GM12878 (cell line): Measurements from ENCODE around the gene OR52M1. TPM values are rescaled to one million over a fixed set of nuclear protein-coding genes. Genes with fewer than 3 reads are reported as not detected.

Experiments
- ATAC-seq: fragments of 200-7000 bp; cut with Tn5 transposase; 3 replicates; pipeline ENCODE4 v1.9.1; 2020; ENCODE audit warnings: mild to moderate bottlenecking, moderate library complexity
- BruUV-seq: library from RNA; stranded (reverse); fragments of 400-500 nt; replicated peaks from 2 replicates; lab custom pipeline; 2021; lab: Mats Ljungman, UMichigan
- CTCF ChIA-PET: fragments of 300-600 bp; sonication (Branson Sonifier 250); formaldehyde crosslinking; extraction: SDS; loops from one replicate; lab custom pipeline; 2021; ENCODE audit warnings: inconsistent platforms; lab: Yijun Ruan, JAX
- POLR2A ChIA-PET: fragments of 350-600 bp; formaldehyde crosslinking; extraction: SDS; loops from one replicate; lab custom pipeline; 2021; ENCODE audit warnings: inconsistent platforms; lab: Charles Lee
- RAD21 ChIA-PET: fragments of 300-600 bp; sonication (Branson Sonifier 250); formaldehyde crosslinking; loops from one replicate; lab custom pipeline; 2023; ENCODE audit warnings: antibody characterized with exemption; ENCODE audit not compliant: unreplicated experiment; lab: Charles Lee
- SMC1A ChIA-PET: fragments of 300-600 bp; sonication (Branson Sonifier 250); formaldehyde crosslinking; loops from one replicate; lab custom pipeline; 2023; ENCODE audit not compliant: unreplicated experiment, uncharacterized antibody; lab: Charles Lee
- DNase-seq: peaks from one replicate; pipeline ENCODE4 v3.0.0-alpha.2; 2011; ENCODE audit warnings: low read depth, low spot score
- FAIRE-seq: peaks from 3 replicates; lab custom pipeline; 2011; peaks lifted over from hg19 to GRCh38; lab: Jason Lieb, UNC
- H2AFZ ChIP-seq: 2 replicates; pipeline ENCODE4 v1.6.0; 2011; ENCODE audit warnings: low read depth, low read length, control low read depth; ENCODE audit not compliant: control insufficient read depth
- H3K27ac ChIP-seq: 2 replicates; pipeline ENCODE4 v1.5.1; 2011; ENCODE audit warnings: control low read depth; ENCODE audit not compliant: control insufficient read depth, insufficient read depth
- H3K27me3 ChIP-seq, 2 experiments: replicated peaks in 1 of 2; 2 replicates each; pipeline versions ENCODE4 v1.6.0 to v1.6.1; 2011; ENCODE audit warnings: low read length in 1 of 2; ENCODE audit not compliant: control insufficient read depth in 2 of 2, insufficient read depth in 2 of 2
- H3K36me3 ChIP-seq, 2 experiments: 2 replicates each; pipeline ENCODE4 v1.5.1; 2011; ENCODE audit warnings: low read length in 1 of 2; ENCODE audit not compliant: control insufficient read depth in 2 of 2, insufficient read depth in 2 of 2
- H3K4me1 ChIP-seq: 2 replicates; pipeline ENCODE4 v1.6.1; 2011; ENCODE audit warnings: mild to moderate bottlenecking, low read length, moderate library complexity, mixed read lengths; ENCODE audit not compliant: control insufficient read depth, insufficient read depth
- H3K4me2 ChIP-seq: 2 replicates; pipeline ENCODE4 v1.6.0; 2011; ENCODE audit warnings: control low read depth; ENCODE audit not compliant: control insufficient read depth, insufficient read depth
- H3K4me3 ChIP-seq: fragments of 200-600 bp; sonication (generic); 2 replicates; pipeline ENCODE4 v1.5.1; 2016
- H3K79me2 ChIP-seq: 2 replicates; pipeline ENCODE4 v1.6.0; 2011; ENCODE audit warnings: low read length; ENCODE audit not compliant: control insufficient read depth, insufficient read depth
- H3K9ac ChIP-seq: 2 replicates; pipeline ENCODE4 v1.8.0; 2011; ENCODE audit warnings: low read length, control low read depth, mixed read lengths; ENCODE audit not compliant: control insufficient read depth, insufficient read depth
- H3K9me3 ChIP-seq: replicated peaks from 3 replicates; pipeline ENCODE4 v1.5.1; 2011; ENCODE audit warnings: mild to moderate bottlenecking, low read length; ENCODE audit not compliant: control insufficient read depth, insufficient read depth
- H4K20me1 ChIP-seq: 2 replicates; pipeline ENCODE4 v1.6.0; 2011; ENCODE audit not compliant: control insufficient read depth, insufficient read depth
- ATF2 ChIP-seq: IDR thresholded peaks from 2 replicates; pipeline ENCODE4 v1.6.1; 2012; ENCODE audit warnings: low read length, inconsistent platforms
- BMI1 ChIP-seq: fragments of 450-650 bp; IDR thresholded peaks from 2 replicates; pipeline ENCODE4 v1.6.1; 2016; ENCODE audit warnings: mild to moderate bottlenecking, moderate library complexity, borderline replicate concordance
- E2F8 ChIP-seq: fragments of 450-650 bp; IDR thresholded peaks from 2 replicates; pipeline ENCODE4 v1.6.1; 2018; ENCODE audit warnings: mild to moderate bottlenecking, low read depth, moderate library complexity; ENCODE audit not compliant: partially characterized antibody
- NR2F1 ChIP-seq: fragments of 450-650 bp; conservative IDR thresholded peaks from 2 replicates; pipeline ENCODE4 v1.6.1; 2017; ENCODE audit warnings: mild to moderate bottlenecking
- WGBS: methylation state at CpG from one replicate; pipeline ENCODE4 v1.1.6; 2016; ENCODE audit warnings: low lambda C conversion rate; ENCODE audit not compliant: insufficient replicate concordance, insufficient coverage; ENCODE audit errors: missing lambda C conversion rate; 5-methylcytosine and 5-hydroxymethylcytosine counted together
- in situ Hi-C: fragments of 300-500 bp; cut with MboI; formaldehyde crosslinking; loops from 9 replicates; pipeline ENCODE4 v1.14.3; 2018; ENCODE audit warnings: mixed read lengths
- intact Hi-C: fragments of 100-400 bp; cut with micrococcal nuclease; formaldehyde crosslinking; loops from one replicate; pipeline ENCODE4 v1.14.2; 2022; ENCODE audit not compliant: unreplicated experiment
- polyA plus RNA-seq, 11 experiments: library from polyadenylated mRNA; depleted of rRNA in 4 of 11; unstranded in 6 of 11; stranded (reverse) in 5 of 11; fragments of >200 nt; fragmentation: Nextera tagmentation in 4 of 11; fragmentation: Illumina TruSeq in 1 of 11; extraction: Ambion mirVana in 4 of 11; extraction: Trizol in 1 of 11; gene quantifications; 1 replicate in 1 of 11; 2 replicates in 10 of 11; pipeline versions ENCODE4 v1.2.1 to v1.2.3, GENCODE V29; 2011 to 2016; ENCODE audit warnings: inconsistent platforms in 2 of 11, missing spikeins in 2 of 11, low read depth in 1 of 11
- total RNA-seq, 4 experiments: library from RNA; depleted of rRNA in 3 of 4; stranded (reverse); fragments of >200 nt in 3 of 4; fragmentation: Illumina TruSeq in 1 of 4; extraction: Trizol in 1 of 4; gene quantifications; 2 replicates each; pipeline versions ENCODE4 v1.2.1 to v1.2.3, GENCODE V29; 2013 to 2021

OR52M1 gene
- total and polyA plus RNA-seq, 10 of the 15 experiments (the other 5 are each of a cell fraction or from before 2014, with no cell fraction given): not detected

DNA sequence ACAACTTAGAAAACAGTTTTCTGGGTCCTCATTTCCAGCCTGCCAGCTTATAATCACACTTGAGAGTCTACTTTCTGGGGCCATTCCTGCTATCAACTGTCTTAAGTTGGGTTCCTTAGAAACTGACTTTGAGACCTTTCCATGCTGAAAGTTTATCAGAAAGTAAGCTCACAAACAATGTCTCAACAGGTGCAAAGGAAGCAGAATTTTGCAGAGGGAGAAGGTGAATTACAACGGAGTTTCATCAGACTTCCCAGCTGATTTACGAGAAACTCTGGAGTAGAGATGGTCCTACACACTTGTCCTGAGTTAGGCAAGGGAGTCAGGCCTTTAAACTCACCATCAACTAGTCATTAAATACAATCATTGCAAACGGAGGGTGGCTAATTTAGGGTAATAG lies 31.9 kb downstream of the OR52M1 start (continued):
- TF ChIP-seq E2F8: no peak
- TF ChIP-seq ATF2: no peak

GRCh38 chr11:4577761-4578160 lies 32.8 kb downstream of the OR52M1 start:
- no peak overlapping the region for H3K27ac ChIP-seq
- H3K9me3 ChIP-seq: no peaks in the 10 kb centered on the region
- no peak overlapping the region for H3K9ac ChIP-seq
- ChIA-PET POLR2A (no interaction called here), SMC1A (interaction anchor here (1.1 kb wide), 1 partner anchor 18 kb away, joined by 3 read pairs; no protein-coding TSS in a partner anchor), RAD21 (no interaction called here), CTCF (no interaction called here)
- no peaks in the 10 kb centered on the region for H3K36me3 ChIP-seq
- no peaks in the 10 kb centered on the region; a peak in 1 of 4 replicates for H3K27me3 ChIP-seq
- no TSS peak for BruUV-seq
- no peak overlapping the region for H3K4me3 ChIP-seq
- H2AFZ ChIP-seq: no peak overlapping the region
- H3K4me2 ChIP-seq: no peak overlapping the region
- in situ Hi-C loops: no loop called here
- intact Hi-C loops: no loop called here
- 0% methylated on average over 2 of the region's 2 CpGs for WGBS
- H3K4me1 ChIP-seq: no peaks in the 10 kb centered on the region
- TF ChIP-seq NR2F1 (no peak), BMI1 (no peak)
- FAIRE-seq (no peak), DNase-seq (no peak), ATAC-seq (no peak)
- H3K79me2 ChIP-seq: no peaks in the 10 kb centered on the region
- H4K20me1 ChIP-seq: no peaks in the 10 kb centered on the region
